Muscle layer of colon (tissue), 2 donors: Measurements from ENCODE around the gene DENND1C.

Source experiments
- H3K27ac ChIP-seq: one replicate; pipeline ENCODE4 v1.7.0; 2013; ENCODE audit warnings: low read depth, mild to moderate bottlenecking, low read length, moderate library complexity
- H3K27me3 ChIP-seq, 2 donors: one replicate each; pipeline ENCODE4 v1.7.0; 2013; ENCODE audit warnings: low read length in 2 of 2, mild to moderate bottlenecking in 2 of 2; ENCODE audit not compliant: insufficient read depth in 2 of 2, control insufficient read depth in 1 of 2
- H3K36me3 ChIP-seq: one replicate; pipeline ENCODE4 v1.7.0; 2013; ENCODE audit warnings: mild to moderate bottlenecking, low read length; ENCODE audit not compliant: insufficient read depth
- H3K4me1 ChIP-seq: one replicate; pipeline ENCODE4 v1.7.0; 2013; ENCODE audit warnings: mild to moderate bottlenecking, low read length; ENCODE audit not compliant: insufficient read depth
- H3K4me3 ChIP-seq, 2 donors: one replicate each; pipeline ENCODE4 v1.7.0; 2013; ENCODE audit warnings: low read length in 2 of 2, low read depth in 1 of 2, mild to moderate bottlenecking in 1 of 2, moderate library complexity in 1 of 2
- H3K9ac ChIP-seq: one replicate; pipeline ENCODE4 v1.7.0; 2013; ENCODE audit warnings: low read length
- H3K9me3 ChIP-seq: one replicate; pipeline ENCODE4 v1.7.0; 2013; ENCODE audit warnings: mild to moderate bottlenecking, low read length
- donor health status: abdominal sarcoma.
- donor health status: Adenocarcinoma of cecum.

DENND1C gene

GRCh38 chr19:6472713-6473112 lies 8.9 kb downstream of the DENND1C start:
- peaks cover 10 to 23% of the 10 kb centered on the region in 2 donors for H3K27me3 ChIP-seq
- no peak overlapping the region for H3K4me3 ChIP-seq
- no peaks in the 10 kb centered on the region for H3K36me3 ChIP-seq
- no peak overlapping the region for H3K9ac ChIP-seq
- peaks cover 6% of the 10 kb centered on the region for H3K4me1 ChIP-seq
- no peaks in the 10 kb centered on the region for H3K9me3 ChIP-seq
- no peak overlapping the region for H3K27ac ChIP-seq

- Histone ChIP-seq H3K9ac (no peak overlapping the region), H3K36me3 (no peaks in the 10 kb centered on the region), H3K4me3 (no peak overlapping the region), H3K27ac (no peak overlapping the region), H3K27me3 (peaks cover 4 to 11% of the 10 kb centered on the region in 2 donors), H3K9me3 (no peaks in the 10 kb centered on the region), H3K4me1 (peaks cover under 1% of the 10 kb centered on the region)
Observed at GRCh38 chr19:6471076-6471475, 10.5 kb downstream of the DENND1C start.

- Histone ChIP-seq H3K27ac (no peak overlapping the region), H3K36me3 (no peaks in the 10 kb centered on the region), H3K4me3 (no peak overlapping the region), H3K9ac (no peak overlapping the region), H3K9me3 (no peaks in the 10 kb centered on the region), H3K27me3 (peaks cover 0 to 4% of the 10 kb centered on the region in 2 donors), H3K4me1 (no peaks in the 10 kb centered on the region)
Observed at GRCh38 chr19:6470173-6470572, 11.4 kb downstream of the DENND1C start.

GRCh38 chr19:6467384-6467783 lies 14.2 kb downstream of the DENND1C start:
- no peaks in the 10 kb centered on the region for H3K9me3 ChIP-seq
- no peaks in the 10 kb centered on the region for H3K4me1 ChIP-seq
- peaks cover 0 to 22% of the 10 kb centered on the region in 2 donors for H3K27me3 ChIP-seq
- no peaks in the 10 kb centered on the region for H3K36me3 ChIP-seq
- H3K27ac ChIP-seq = no peak overlapping the region
- no peak overlapping the region for H3K9ac ChIP-seq
- H3K4me3 ChIP-seq = no peak overlapping the region

- Histone ChIP-seq H3K27me3 (peaks cover 0 to 22% of the 10 kb centered on the region in 2 donors), H3K9me3 (no peaks in the 10 kb centered on the region), H3K36me3 (no peaks in the 10 kb centered on the region), H3K9ac (no peak overlapping the region), H3K4me1 (no peaks in the 10 kb centered on the region), H3K27ac (no peak overlapping the region), H3K4me3 (no peak overlapping the region)
Observed at GRCh38 chr19:6466526-6467248, 14.9 kb downstream of the DENND1C start.

DNA sequence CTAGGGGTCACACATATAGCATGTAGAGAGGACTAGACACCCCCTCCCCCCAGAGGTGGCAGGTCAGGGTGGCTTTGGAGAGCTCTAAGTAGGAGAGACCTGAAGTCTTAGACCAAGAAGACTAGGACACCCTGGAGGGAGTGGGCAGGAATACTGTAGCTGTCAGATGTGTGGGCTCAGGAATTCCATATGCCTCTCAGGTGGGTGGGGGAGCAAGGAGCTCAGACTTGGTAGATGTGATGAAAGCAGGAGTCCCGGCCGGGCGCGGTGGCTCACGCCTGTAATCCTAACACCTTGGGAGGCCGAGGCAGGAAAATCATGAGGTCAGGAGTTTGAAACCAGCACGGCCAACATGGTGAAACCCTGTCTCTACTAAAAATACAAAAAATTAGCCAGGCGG lies 15.9 kb downstream of the DENND1C start:
- Histone ChIP-seq H3K36me3 (no peaks in the 10 kb centered on the region), H3K9ac (no peak overlapping the region), H3K4me3 (no peak overlapping the region), H3K4me1 (no peaks in the 10 kb centered on the region), H3K27ac (no peak overlapping the region), H3K27me3 (peaks cover 0 to 22% of the 10 kb centered on the region in 2 donors), H3K9me3 (no peaks in the 10 kb centered on the region)

GRCh38 chr19:6465006-6465405 lies 16.6 kb downstream of the DENND1C start:
- Histone ChIP-seq H3K9ac (no peak overlapping the region), H3K4me3 (no peak overlapping the region), H3K27me3 (peaks cover 0 to 22% of the 10 kb centered on the region in 2 donors), H3K4me1 (no peaks in the 10 kb centered on the region), H3K9me3 (no peaks in the 10 kb centered on the region), H3K36me3 (no peaks in the 10 kb centered on the region), H3K27ac (no peak overlapping the region)

DNA sequence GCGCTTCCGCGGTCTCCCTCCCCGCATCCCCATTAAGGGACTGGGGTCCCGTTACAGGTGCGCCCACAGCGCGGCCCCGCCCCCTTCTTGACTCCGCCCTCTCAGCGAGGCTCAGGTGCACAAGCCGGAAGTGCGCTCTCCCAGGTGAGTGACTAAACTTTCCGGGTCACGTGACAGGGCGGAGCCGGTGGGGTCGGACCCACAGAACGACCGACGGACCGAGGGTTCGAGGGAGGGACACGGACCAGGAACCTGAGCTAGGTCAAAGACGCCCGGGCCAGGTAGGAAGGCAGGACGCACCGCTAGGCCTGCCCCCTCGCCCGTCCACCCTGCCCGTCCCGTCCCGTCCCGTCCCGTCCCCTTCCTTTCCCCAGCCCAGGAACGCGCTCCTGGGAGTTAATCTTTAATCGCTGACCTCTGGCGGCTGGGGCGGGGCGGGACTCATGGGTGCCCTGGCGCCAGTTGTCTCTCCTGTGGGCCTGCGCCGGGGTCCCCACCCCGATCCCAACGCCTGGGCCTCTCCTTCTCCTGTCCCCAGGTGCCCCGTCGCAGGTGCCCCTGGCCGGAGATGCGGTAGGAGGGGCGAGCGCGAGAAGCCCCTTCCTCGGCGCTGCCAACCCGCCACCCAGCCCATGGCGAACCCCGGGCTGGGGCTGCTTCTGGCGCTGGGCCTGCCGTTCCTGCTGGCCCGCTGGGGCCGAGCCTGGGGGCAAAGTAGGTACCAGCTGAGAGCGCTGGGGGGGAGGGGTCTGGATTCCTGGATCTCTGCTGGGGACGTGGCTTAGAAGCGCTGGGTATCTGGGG lies 17.3 kb downstream of the DENND1C start, which contains the start of gene CRB3:
Gene CRB3 (plus strand): TSS at position 202 of the 804 bp plus-strand sequence. CDS start 431 bp downstream, at position 633.
- Histone ChIP-seq H3K36me3 (no peaks in the 10 kb centered on the region), H3K27me3 (peaks cover 0 to 22% of the 10 kb centered on the region in 2 donors), H3K4me3 (no peak within 1 kb of the TSS), H3K27ac (no peak within 1 kb of the TSS), H3K9me3 (no peaks in the 10 kb centered on the region), H3K9ac (no peak within 1 kb of the TSS), H3K4me1 (no peaks in the 10 kb centered on the region)

- peaks cover 11% of the 10 kb centered on the region for H3K4me1 ChIP-seq
- H3K27me3 ChIP-seq = peaks cover 0 to 20% of the 10 kb centered on the region in 2 donors
- peak overlapping the region; percentile 78 for H3K27ac ChIP-seq
- H3K9me3 ChIP-seq = no peaks in the 10 kb centered on the region
- no peak overlapping the region for H3K9ac ChIP-seq
- peak overlapping the region; percentile 77 to 85 for H3K4me3 ChIP-seq
- peaks cover 14% of the 10 kb centered on the region for H3K36me3 ChIP-seq
Observed at GRCh38 chr19:6460099-6460884, 21.3 kb downstream of the DENND1C start.

DNA sequence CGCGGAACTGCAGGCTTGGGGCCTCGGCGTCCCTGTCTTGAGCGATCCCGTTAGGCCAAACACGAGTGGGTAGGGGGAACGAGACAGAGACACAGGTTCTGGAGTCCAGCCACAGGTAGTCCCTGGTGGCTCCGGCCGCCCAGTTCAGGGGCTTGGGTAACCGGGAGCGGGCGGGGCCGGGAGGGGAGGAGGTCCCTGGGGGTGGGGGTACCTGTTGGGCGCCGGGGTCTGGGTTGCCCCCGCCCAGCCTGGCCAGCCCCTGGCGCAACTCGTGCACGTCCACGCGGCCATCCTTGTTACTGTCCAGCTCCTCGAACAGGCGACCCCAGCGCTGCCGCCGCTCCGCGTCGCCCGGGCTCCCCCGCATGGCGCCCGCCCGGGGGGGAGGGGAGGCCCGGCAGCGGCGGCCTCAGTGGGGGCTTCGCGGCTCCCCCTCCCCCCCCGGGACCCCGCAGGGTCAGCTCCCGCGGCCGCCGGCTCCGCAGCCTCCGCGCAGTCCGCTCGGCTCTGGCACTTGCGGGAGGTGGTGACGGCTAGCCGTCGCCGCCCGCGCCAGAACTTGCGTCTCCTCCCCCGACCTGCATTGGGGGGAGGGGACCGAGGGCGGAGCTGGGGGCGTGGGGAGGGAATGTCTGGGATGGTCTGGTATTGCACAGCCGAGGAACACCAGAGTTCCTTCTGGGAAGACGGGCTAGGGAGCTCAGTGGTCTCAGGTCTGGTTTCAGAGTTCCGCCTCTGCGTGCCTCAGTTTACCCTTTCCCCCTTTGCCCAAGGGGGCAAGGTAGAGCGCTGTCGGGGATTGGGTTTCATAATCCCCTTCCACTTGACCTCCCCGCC lies 22.1 kb downstream of the DENND1C start, which contains the start of gene SLC25A23:
Gene SLC25A23 (minus strand): TSS at position 531 of the 837 bp plus-strand sequence. CDS start 164 bp downstream, at position 367.
- Histone ChIP-seq H3K9ac (peak within 1 kb of the TSS; percentile 33), H3K4me3 (peak within 1 kb of the TSS; percentile 77 to 85), H3K4me1 (peaks cover 11% of the 10 kb centered on the region), H3K27me3 (peaks cover 0 to 13% of the 10 kb centered on the region in 2 donors), H3K27ac (peak within 1 kb of the TSS; percentile 78), H3K36me3 (peaks cover 23% of the 10 kb centered on the region), H3K9me3 (no peaks in the 10 kb centered on the region)
